SU-DHL-6 (cell line): ENCODE measurements around the gene TELO2.

Experiments used
- H2AFZ ChIP-seq: fragments of 200-600 bp; sonication (generic); 2 replicates; pipeline ENCODE4 v1.6.1; 2014; ENCODE audit warnings: low read depth, mild to moderate bottlenecking, moderate library complexity, mixed read lengths, antibody characterized with exemption, low read length; ENCODE audit not compliant: severe bottlenecking
- H3F3A ChIP-seq: fragments of 200-600 bp; shearing (Covaris generic); 2 replicates; pipeline ENCODE4 v1.6.0; 2016; ENCODE audit warnings: antibody characterized with exemption, mild to moderate bottlenecking; ENCODE audit not compliant: insufficient read depth
- H3K27ac ChIP-seq: fragments of 200-600 bp; sonication (generic); 2 replicates; pipeline ENCODE4 v1.5.1; 2016; ENCODE audit warnings: low read depth, mild to moderate bottlenecking, low read length, moderate library complexity, mixed read lengths
- H3K27me3 ChIP-seq: fragments of 200-600 bp; sonication (generic), shearing (Covaris generic); 2 replicates; pipeline ENCODE4 v1.6.0; 2014; ENCODE audit warnings: mild to moderate bottlenecking, low read length
- H3K36me3 ChIP-seq: fragments of 200-600 bp; sonication (generic); 2 replicates; pipeline ENCODE4 v1.6.1; 2014; ENCODE audit warnings: mild to moderate bottlenecking, low read length, mixed read lengths
- H3K4me2 ChIP-seq: fragments of 300-600, 200-600 bp; shearing (Covaris generic), sonication (generic); 2 replicates; pipeline ENCODE4 v1.6.0; 2014; ENCODE audit warnings: low read length, low read depth, mild to moderate bottlenecking; ENCODE audit not compliant: poor library complexity, severe bottlenecking
- H3K4me3 ChIP-seq: fragments of 200-600 bp; sonication (generic); 2 replicates; pipeline ENCODE4 v1.5.1; 2014; ENCODE audit warnings: antibody characterized with exemption, low read length, mild to moderate bottlenecking, mixed read lengths; ENCODE audit not compliant: insufficient read depth, poor library complexity, severe bottlenecking
- H3K79me2 ChIP-seq: fragments of 200-600 bp; sonication (generic); 2 replicates; pipeline ENCODE4 v1.6.1; 2014; ENCODE audit warnings: mild to moderate bottlenecking, low read length, moderate library complexity; ENCODE audit not compliant: insufficient read depth
- H3K9ac ChIP-seq: fragments of 200-600 bp; sonication (generic); 2 replicates; pipeline ENCODE4 v1.7.0; 2014; ENCODE audit warnings: mild to moderate bottlenecking, low read length
- H3K9me2 ChIP-seq: fragments of 200-600 bp; sonication (generic); replicated peaks from 2 replicates; pipeline ENCODE4 v1.6.1; 2014; ENCODE audit warnings: low read length; ENCODE audit not compliant: insufficient read depth
- H3K9me3 ChIP-seq: fragments of 200-600 bp; sonication (generic); 2 replicates; pipeline ENCODE4 v1.6.1; 2014; ENCODE audit warnings: low read length, mixed read lengths; ENCODE audit not compliant: insufficient read depth
- H4K20me1 ChIP-seq: fragments of 200-600 bp; sonication (generic); 2 replicates; pipeline ENCODE4 v1.6.1; 2014; ENCODE audit warnings: low read depth, mild to moderate bottlenecking, antibody characterized with exemption, low read length, moderate library complexity, mixed read lengths
- EZH2phosphoT487 ChIP-seq: fragments of 200-600 bp; sonication (generic), shearing (Covaris generic); conservative IDR thresholded peaks from 2 replicates; pipeline ENCODE4 v1.6.1; 2018; ENCODE audit warnings: mild to moderate bottlenecking, antibody characterized with exemption, low read length, moderate library complexity, mixed read lengths
- TF ChIP-seq, protein P1 (sequence below): fragments of 200-600 bp; sonication (generic); IDR thresholded peaks from one replicate; pipeline ENCODE4 v1.5.1; 2017; ENCODE audit warnings: antibody characterized with exemption, mild to moderate bottlenecking, low read length, moderate library complexity; ENCODE audit not compliant: insufficient read depth, poor library complexity, severe bottlenecking

The TELO2 gene

GRCh38 chr16:1458336-1458976 lies 34.7 kb upstream of the TELO2 start:
- H3K79me2 ChIP-seq = no peaks in the 10 kb centered on the region
- TF ChIP-seq, protein P1, sequence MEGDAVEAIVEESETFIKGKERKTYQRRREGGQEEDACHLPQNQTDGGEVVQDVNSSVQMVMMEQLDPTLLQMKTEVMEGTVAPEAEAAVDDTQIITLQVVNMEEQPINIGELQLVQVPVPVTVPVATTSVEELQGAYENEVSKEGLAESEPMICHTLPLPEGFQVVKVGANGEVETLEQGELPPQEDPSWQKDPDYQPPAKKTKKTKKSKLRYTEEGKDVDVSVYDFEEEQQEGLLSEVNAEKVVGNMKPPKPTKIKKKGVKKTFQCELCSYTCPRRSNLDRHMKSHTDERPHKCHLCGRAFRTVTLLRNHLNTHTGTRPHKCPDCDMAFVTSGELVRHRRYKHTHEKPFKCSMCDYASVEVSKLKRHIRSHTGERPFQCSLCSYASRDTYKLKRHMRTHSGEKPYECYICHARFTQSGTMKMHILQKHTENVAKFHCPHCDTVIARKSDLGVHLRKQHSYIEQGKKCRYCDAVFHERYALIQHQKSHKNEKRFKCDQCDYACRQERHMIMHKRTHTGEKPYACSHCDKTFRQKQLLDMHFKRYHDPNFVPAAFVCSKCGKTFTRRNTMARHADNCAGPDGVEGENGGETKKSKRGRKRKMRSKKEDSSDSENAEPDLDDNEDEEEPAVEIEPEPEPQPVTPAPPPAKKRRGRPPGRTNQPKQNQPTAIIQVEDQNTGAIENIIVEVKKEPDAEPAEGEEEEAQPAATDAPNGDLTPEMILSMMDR = no peak
- TF ChIP-seq EZH2phosphoT487 = no peak
- no peaks in the 10 kb centered on the region for H3K9me2 ChIP-seq
- no peaks in the 10 kb centered on the region for H3K27me3 ChIP-seq
- H3K4me3 ChIP-seq = no peak overlapping the region
- no peak overlapping the region for H3K4me2 ChIP-seq
- no peak overlapping the region for H2AFZ ChIP-seq
- no peaks in the 10 kb centered on the region for H3K9me3 ChIP-seq
- H3K9ac ChIP-seq = no peak overlapping the region
- no peaks in the 10 kb centered on the region for H3K36me3 ChIP-seq
- no peak overlapping the region for H3K27ac ChIP-seq
- H4K20me1 ChIP-seq = no peaks in the 10 kb centered on the region
- H3F3A ChIP-seq = no peaks in the 10 kb centered on the region

DNA sequence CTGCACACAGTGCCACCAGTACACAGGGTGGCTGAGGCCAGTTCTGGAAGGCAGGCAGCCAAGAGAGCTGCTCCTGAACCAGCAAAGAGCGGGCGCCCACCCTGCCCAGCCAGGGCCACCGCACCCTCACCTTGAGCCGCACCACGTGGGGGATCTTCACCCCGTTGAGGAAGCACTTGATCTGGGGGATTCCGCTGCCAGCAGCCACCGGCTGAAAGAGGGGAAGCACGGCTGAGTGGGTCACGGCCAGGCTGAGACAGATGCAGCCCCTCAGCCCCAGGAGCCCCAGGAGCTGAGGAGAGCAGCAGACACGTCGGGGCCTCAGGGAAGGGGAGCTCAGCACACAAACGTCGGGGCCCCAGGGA lies 34.2 kb upstream of the TELO2 start:
- Histone ChIP-seq H3K27me3 (no peaks in the 10 kb centered on the region), H3K9me3 (no peaks in the 10 kb centered on the region), H3K36me3 (no peaks in the 10 kb centered on the region), H3K4me3 (no peak overlapping the region), H3K27ac (no peak overlapping the region), H3K4me2 (no peak overlapping the region), H2AFZ (no peak overlapping the region), H3K9me2 (no peaks in the 10 kb centered on the region), H3K9ac (no peak overlapping the region), H3K79me2 (no peaks in the 10 kb centered on the region), H3F3A (no peaks in the 10 kb centered on the region), H4K20me1 (no peaks in the 10 kb centered on the region)
- TF ChIP-seq, protein P1 = no peak
- no peak for TF ChIP-seq EZH2phosphoT487

DNA sequence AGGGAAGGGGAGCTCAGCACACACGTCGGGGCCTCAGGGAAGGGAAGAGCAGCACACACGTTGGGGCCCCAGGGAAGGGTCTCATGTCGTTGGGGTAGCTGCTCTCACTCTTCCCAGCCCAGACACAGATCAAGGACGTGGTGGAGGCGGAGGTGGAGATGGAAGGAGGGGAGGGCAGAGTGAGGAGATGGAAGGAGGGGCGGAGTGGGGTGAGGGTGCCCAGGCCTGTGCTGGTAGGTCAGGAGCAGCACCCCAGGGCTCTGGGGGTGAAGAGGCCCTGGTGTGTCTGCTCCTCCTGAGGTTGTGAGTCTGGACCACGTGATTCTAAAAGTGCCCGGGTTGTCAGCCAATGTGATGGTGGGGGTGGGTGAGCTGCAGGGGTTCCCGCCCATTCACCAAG lies 33.2 kb upstream of the TELO2 start:
- Histone ChIP-seq H3K9me2 (no peaks in the 10 kb centered on the region), H4K20me1 (no peaks in the 10 kb centered on the region), H3F3A (no peaks in the 10 kb centered on the region), H3K9ac (no peak overlapping the region), H3K4me3 (no peak overlapping the region), H3K27ac (no peak overlapping the region), H3K9me3 (no peaks in the 10 kb centered on the region), H3K27me3 (no peaks in the 10 kb centered on the region), H2AFZ (no peak overlapping the region), H3K36me3 (no peaks in the 10 kb centered on the region), H3K79me2 (no peaks in the 10 kb centered on the region), H3K4me2 (no peak overlapping the region)
- TF ChIP-seq, protein P1 = no peak
- TF ChIP-seq EZH2phosphoT487 = no peak
